Measurements from ENCODE around the gene STING1. TPM values are rescaled to one million over a fixed set of nuclear protein-coding genes. Genes with fewer than 3 reads are reported as not detected.
"Not testable (repeated sequence)": the region's sequence is repeated elsewhere in the genome, so short reads cannot be mapped to it uniquely, and the experiment has no call there.

STING1 gene
- total RNA-seq, 1 experiment from 2014 or later: 1.6 TPM

DNA sequence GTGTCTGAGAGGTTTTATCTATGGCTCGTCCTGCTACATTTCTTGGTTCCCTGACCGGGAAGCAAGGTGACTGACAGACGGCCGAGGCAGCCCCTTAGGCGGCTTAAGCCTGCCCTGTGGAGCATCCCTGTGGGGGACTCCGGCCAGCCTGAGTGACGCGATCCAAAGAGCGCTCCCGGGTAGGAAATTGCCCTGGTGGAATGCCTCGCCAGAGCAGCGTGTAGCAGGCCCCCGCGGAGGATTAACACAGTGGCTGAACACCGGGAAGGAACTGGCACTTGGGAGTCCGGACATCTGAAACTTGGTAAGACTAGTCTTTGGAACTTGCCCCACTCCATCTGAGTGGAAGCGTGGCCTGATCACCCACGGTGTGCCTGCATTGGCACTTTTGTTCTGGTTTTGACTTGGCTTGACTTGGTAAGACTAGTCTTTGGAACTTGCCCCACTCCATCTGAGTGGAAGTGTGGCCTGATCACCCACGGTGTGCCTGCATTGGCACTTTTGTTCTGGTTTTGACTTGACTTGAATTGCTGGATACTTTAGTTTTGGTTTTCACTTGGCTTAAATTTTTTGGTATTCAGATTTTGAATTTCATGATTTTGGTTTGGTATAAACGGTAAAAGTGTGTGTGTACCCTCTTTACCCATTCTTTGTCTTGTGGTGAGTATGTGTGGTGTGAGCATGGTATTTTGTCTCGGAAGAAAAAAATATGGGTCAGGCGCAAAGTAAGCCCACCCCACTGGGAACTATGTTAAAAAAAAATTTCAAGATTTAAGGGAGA is 43.9 kb upstream of the STING1 start:
- H3K4me1 Mint-ChIP-seq: peaks cover 67% of the 10 kb centered on the region
- H3K9me3 Mint-ChIP-seq, CTCF ChIA-PET, H3K36me3 Mint-ChIP-seq, POLR2A ChIA-PET, ATAC-seq, H3K27ac Mint-ChIP-seq: not testable (repeated sequence)
- H3K27me3 Mint-ChIP-seq (ENCODE audit: low read depth): peaks cover 14% of the 10 kb centered on the region
- peak overlapping the region; percentile 33 for H3K4me3 Mint-ChIP-seq
- DNase-seq (ENCODE audit: low spot score): peak; percentile 55

- peaks cover 17% of the 10 kb centered on the region for H3K27me3 Mint-ChIP-seq (ENCODE audit: low read depth)
- H3K9me3 Mint-ChIP-seq; DNase-seq (ENCODE audit: low spot score); ATAC-seq; POLR2A ChIA-PET; H3K27ac Mint-ChIP-seq; H3K36me3 Mint-ChIP-seq: not testable (repeated sequence)
- peaks cover 71% of the 10 kb centered on the region for H3K4me1 Mint-ChIP-seq
- H3K4me3 Mint-ChIP-seq: peak overlapping the region; percentile 33
- CTCF ChIA-PET: interaction anchor here (1.5 kb wide), 1 partner anchor 49 kb away, joined by 8 read pairs; no protein-coding TSS in a partner anchor
Observed at GRCh38 chr5:139525586-139526308, 43.2 kb upstream of the STING1 start.

- H3K27me3 Mint-ChIP-seq (ENCODE audit: low read depth): peaks cover 17% of the 10 kb centered on the region
- TF ChIP-seq ELF4 (CRISPR knock-in tag; IDR thresholded peaks at IDR 0.05; ENCODE audit: low read depth) (no peak), FOXJ3 (CRISPR knock-in tag; IDR thresholded peaks at IDR 0.05; ENCODE audit: borderline replicate concordance) (no peak), HMGXB4 (CRISPR knock-in tag; IDR thresholded peaks at IDR 0.05) (no peak), ZNF281 (CRISPR knock-in tag; IDR thresholded peaks at IDR 0.05) (no peak), ERG (CRISPR knock-in tag; IDR thresholded peaks at IDR 0.05) (no peak), ZNF121 (CRISPR knock-in tag; IDR thresholded peaks at IDR 0.05) (no peak), TEAD1 (CRISPR knock-in tag; IDR thresholded peaks at IDR 0.05) (no peak), CBFB (CRISPR knock-in tag; IDR thresholded peaks at IDR 0.05; ENCODE audit: low read depth) (no peak), IRF2 (CRISPR knock-in tag; IDR thresholded peaks at IDR 0.05; ENCODE audit: borderline replicate concordance, low read depth) (no peak), KAT7 (CRISPR knock-in tag; IDR thresholded peaks at IDR 0.05; ENCODE audit: borderline replicate concordance) (no peak)
- TF ChIP-seq, protein P1, sequence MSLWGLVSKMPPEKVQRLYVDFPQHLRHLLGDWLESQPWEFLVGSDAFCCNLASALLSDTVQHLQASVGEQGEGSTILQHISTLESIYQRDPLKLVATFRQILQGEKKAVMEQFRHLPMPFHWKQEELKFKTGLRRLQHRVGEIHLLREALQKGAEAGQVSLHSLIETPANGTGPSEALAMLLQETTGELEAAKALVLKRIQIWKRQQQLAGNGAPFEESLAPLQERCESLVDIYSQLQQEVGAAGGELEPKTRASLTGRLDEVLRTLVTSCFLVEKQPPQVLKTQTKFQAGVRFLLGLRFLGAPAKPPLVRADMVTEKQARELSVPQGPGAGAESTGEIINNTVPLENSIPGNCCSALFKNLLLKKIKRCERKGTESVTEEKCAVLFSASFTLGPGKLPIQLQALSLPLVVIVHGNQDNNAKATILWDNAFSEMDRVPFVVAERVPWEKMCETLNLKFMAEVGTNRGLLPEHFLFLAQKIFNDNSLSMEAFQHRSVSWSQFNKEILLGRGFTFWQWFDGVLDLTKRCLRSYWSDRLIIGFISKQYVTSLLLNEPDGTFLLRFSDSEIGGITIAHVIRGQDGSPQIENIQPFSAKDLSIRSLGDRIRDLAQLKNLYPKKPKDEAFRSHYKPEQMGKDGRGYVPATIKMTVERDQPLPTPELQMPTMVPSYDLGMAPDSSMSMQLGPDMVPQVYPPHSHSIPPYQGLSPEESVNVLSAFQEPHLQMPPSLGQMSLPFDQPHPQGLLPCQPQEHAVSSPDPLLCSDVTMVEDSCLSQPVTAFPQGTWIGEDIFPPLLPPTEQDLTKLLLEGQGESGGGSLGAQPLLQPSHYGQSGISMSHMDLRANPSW (CRISPR knock-in tag; conservative IDR thresholded peaks at IDR 0.05; ENCODE audit: low read depth): no peak
- TF ChIP-seq, protein P2, sequence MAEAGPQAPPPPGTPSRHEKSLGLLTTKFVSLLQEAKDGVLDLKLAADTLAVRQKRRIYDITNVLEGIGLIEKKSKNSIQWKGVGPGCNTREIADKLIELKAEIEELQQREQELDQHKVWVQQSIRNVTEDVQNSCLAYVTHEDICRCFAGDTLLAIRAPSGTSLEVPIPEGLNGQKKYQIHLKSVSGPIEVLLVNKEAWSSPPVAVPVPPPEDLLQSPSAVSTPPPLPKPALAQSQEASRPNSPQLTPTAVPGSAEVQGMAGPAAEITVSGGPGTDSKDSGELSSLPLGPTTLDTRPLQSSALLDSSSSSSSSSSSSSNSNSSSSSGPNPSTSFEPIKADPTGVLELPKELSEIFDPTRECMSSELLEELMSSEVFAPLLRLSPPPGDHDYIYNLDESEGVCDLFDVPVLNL (CRISPR knock-in tag; IDR thresholded peaks at IDR 0.05; ENCODE audit: borderline replicate concordance, low read depth): no peak
- H3K4me3 Mint-ChIP-seq: no peak overlapping the region; the same call in 1 of the 2 replicates
- DNase-seq (ENCODE audit: low spot score): no peak
- H3K4me1 Mint-ChIP-seq: peaks cover 71% of the 10 kb centered on the region
- H3K27ac Mint-ChIP-seq: no peak overlapping the region; the same call in 1 of the 2 replicates
- ChIA-PET CTCF (interaction anchor here (0.6 to 2.6 kb wide), 9 partner anchors 12 to 109 kb away, joined by 3 to 14 read pairs (median 8); partner anchors contain the start of genes DNAJC18, STING1 and UBE2D2), POLR2A (interaction anchor here (0.5 to 2.2 kb wide), 3 partner anchors 10 to 46 kb away, joined by 3 to 12 read pairs (median 4); partner anchors contain the start of gene UBE2D2)
- ATAC-seq: no peak
- H3K36me3 Mint-ChIP-seq: no peaks in the 10 kb centered on the region
- no peaks in the 10 kb centered on the region for H3K9me3 Mint-ChIP-seq
Observed at GRCh38 chr5:139524940-139525585, 42.5 kb upstream of the STING1 start.
